ENCODE data around the gene ZFP64.

GRCh38 chr20:52217689-52218395 is 26.3 kb upstream of the ZFP64 start:
- TF ChIP-seq CTCF (IDR thresholded peaks at IDR 0.05) (no peak), POLR2A (IDR thresholded peaks at IDR 0.05) (no peak)
